HCT116 (cell line): Measurements from ENCODE around the gene ATF5. TPM values are rescaled to one million over a fixed set of nuclear protein-coding genes. Genes with fewer than 3 reads are reported as not detected.

Experiments used
- ATAC-seq: fragments of 200-7000 bp; cut with Tn5 transposase; 2 replicates; pipeline ENCODE4 v1.9.1; 2020; ENCODE audit warnings: mild to moderate bottlenecking, moderate library complexity
- BruUV-seq: library from RNA; stranded (reverse); fragments of 400-500 nt; replicated peaks from 2 replicates; lab custom pipeline; 2021; lab: Mats Ljungman, UMichigan
- CTCF ChIA-PET: fragments of 300-600 bp; sonication (Branson Sonifier 250); formaldehyde crosslinking; loops from one replicate; lab custom pipeline; 2021; ENCODE audit warnings: antibody characterized with exemption; lab: Charles Lee
- POLR2A ChIA-PET: fragments of 300-600, 350-600 bp; sonication (Branson Sonifier 250); formaldehyde crosslinking; loops from one replicate; lab custom pipeline; 2021; ENCODE audit warnings: antibody characterized with exemption; lab: Charles Lee
- RAD21 ChIA-PET, 2 experiments: fragments of 300-600 bp; sonication (Branson Sonifier 250); formaldehyde crosslinking; loops; one replicate each; lab custom pipeline; 2023; ENCODE audit warnings: low total read pairs in 2 of 2; ENCODE audit not compliant: uncharacterized antibody in 2 of 2, unreplicated experiment in 2 of 2, low non-redundant PET in 1 of 2; lab: Charles Lee
- DNase-seq: peaks from one replicate; pipeline ENCODE4 v3.0.0-alpha.2; 2010; ENCODE audit warnings: low read depth, low spot score
- H2AFZ ChIP-seq: fragments of 200-600 bp; shearing (Covaris generic), sonication (generic); 2 replicates; pipeline ENCODE4 v1.6.1; 2017; ENCODE audit warnings: low read depth, mixed run types, mixed read lengths, antibody characterized with exemption, low read length; ENCODE audit not compliant: poor library complexity, severe bottlenecking
- H3K27ac ChIP-seq: 2 replicates; pipeline ENCODE4 v1.5.1; 2012; ENCODE audit warnings: low read depth, low read length
- H3K27me3 ChIP-seq: fragments of 200-600 bp; sonication (generic); 2 replicates; pipeline ENCODE4 v1.6.1; 2016; ENCODE audit warnings: mixed run types, low read length, mixed read lengths; ENCODE audit not compliant: insufficient read depth
- H3K36me3 ChIP-seq, 2 experiments: fragments of 200-500 bp in 1 of 2; fragments of 200-600 bp in 1 of 2; sonication (Bioruptor generic) in 1 of 2; sonication (generic) in 1 of 2; 2 replicates each; pipeline versions ENCODE4 v1.5.1 to v1.6.1; 2014 to 2016; ENCODE audit warnings: low read length in 2 of 2, inconsistent platforms in 1 of 2, mixed read lengths in 1 of 2, mixed run types in 1 of 2; ENCODE audit not compliant: insufficient read depth in 2 of 2, control insufficient read depth in 1 of 2
- H3K4me1 ChIP-seq, 2 experiments: fragments of 200-600 bp in 1 of 2; sonication (generic) in 1 of 2; 2 replicates each; pipeline versions ENCODE4 v1.5.1 to v1.6.1; 2012 to 2017; ENCODE audit warnings: low read length in 2 of 2, inconsistent platforms in 1 of 2, mild to moderate bottlenecking in 1 of 2, mixed read lengths in 1 of 2, mixed run types in 1 of 2, moderate library complexity in 1 of 2; ENCODE audit not compliant: insufficient read depth in 2 of 2, control insufficient read depth in 1 of 2
- H3K4me2 ChIP-seq: fragments of 200-600 bp; sonication (generic); 2 replicates; pipeline ENCODE4 v1.6.1; 2017; ENCODE audit warnings: mixed run types, low read length, mixed read lengths
- H3K4me3 ChIP-seq, 2 experiments: fragments of 200-600 bp in 1 of 2; sonication (generic) in 1 of 2; replicated peaks in 1 of 2; 2 replicates each; pipeline ENCODE4 v1.5.1; 2011 to 2016; ENCODE audit warnings: low read length in 2 of 2, control low read depth in 1 of 2, low read depth in 1 of 2, mild to moderate bottlenecking in 1 of 2, mixed read lengths in 1 of 2, mixed run types in 1 of 2
- H3K79me2 ChIP-seq: fragments of 200-600 bp; sonication (generic); 2 replicates; pipeline ENCODE4 v1.6.1; 2017; ENCODE audit warnings: mild to moderate bottlenecking, mixed run types, low read length, moderate library complexity, mixed read lengths; ENCODE audit not compliant: insufficient read depth
- H3K9ac ChIP-seq: fragments of 200-600 bp; sonication (generic); 2 replicates; pipeline ENCODE4 v1.6.1; 2016; ENCODE audit warnings: low read length, mixed read lengths
- H3K9me2 ChIP-seq: fragments of 200-600 bp; sonication (generic), shearing (Covaris generic); 2 replicates; pipeline ENCODE4 v1.6.1; 2017; ENCODE audit warnings: mixed run types, mild to moderate bottlenecking, moderate library complexity; ENCODE audit not compliant: insufficient read depth
- H3K9me3 ChIP-seq, 2 experiments: fragments of 200-500 bp in 1 of 2; fragments of 200-600 bp in 1 of 2; sonication (Bioruptor generic) in 1 of 2; sonication (generic) in 1 of 2; 2 replicates each; pipeline ENCODE4 v1.6.1; 2014 to 2017; ENCODE audit warnings: low read length in 2 of 2, mixed read lengths in 2 of 2, inconsistent platforms in 1 of 2, low read depth in 1 of 2, mild to moderate bottlenecking in 1 of 2, mixed run types in 1 of 2, moderate library complexity in 1 of 2; ENCODE audit not compliant: control insufficient read depth in 1 of 2, insufficient read depth in 1 of 2
- H4K20me1 ChIP-seq: fragments of 200-600 bp; sonication (generic), shearing (Covaris generic); 2 replicates; pipeline ENCODE4 v1.6.1; 2017; ENCODE audit warnings: mixed run types, mild to moderate bottlenecking, moderate library complexity; ENCODE audit not compliant: insufficient read depth
- CBX3 ChIP-seq: IDR thresholded peaks from 2 replicates; pipeline ENCODE4 v1.6.1; 2012; ENCODE audit warnings: low read depth
- CEBPB ChIP-seq: IDR thresholded peaks from 2 replicates; pipeline ENCODE4 v1.6.1; 2012; ENCODE audit warnings: low read depth
- ELF1 ChIP-seq: IDR thresholded peaks from 2 replicates; pipeline ENCODE4 v1.6.1; 2012; ENCODE audit warnings: low read depth, borderline replicate concordance
- FOSL1 ChIP-seq: IDR thresholded peaks from 2 replicates; pipeline ENCODE4 v1.6.1; 2012; ENCODE audit warnings: low read depth
- RAD21 ChIP-seq: IDR thresholded peaks from 2 replicates; pipeline ENCODE4 v1.6.1; 2012; ENCODE audit warnings: low read depth, mild to moderate bottlenecking
- SIN3A ChIP-seq: IDR thresholded peaks from 2 replicates; pipeline ENCODE4 v1.6.1; 2012; ENCODE audit warnings: low read depth
- ZFX ChIP-seq: fragments of 450-650 bp; IDR thresholded peaks from 2 replicates; pipeline ENCODE4 v1.6.1; 2017
- ZNF274 ChIP-seq: fragments of 200-500 bp; sonication (Bioruptor generic); IDR thresholded peaks from 2 replicates; pipeline ENCODE4 v1.6.1; 2014; ENCODE audit warnings: mild to moderate bottlenecking, low read depth, low read length, inconsistent platforms
- intact Hi-C: fragments of 100-400 bp; cut with micrococcal nuclease; formaldehyde crosslinking; loops from 2 replicates; pipeline ENCODE4 v1.10.0; 2022
- total RNA-seq: library from RNA; stranded (reverse); gene quantifications from one replicate; pipeline ENCODE4 v1.2.1, GENCODE V29; 2021; ENCODE audit not compliant: unreplicated experiment
- TF ChIP-seq, protein P1 (sequence below): IDR thresholded peaks from 2 replicates; pipeline ENCODE4 v1.6.1; 2012; ENCODE audit warnings: low read depth
- TF ChIP-seq, protein P2 (sequence below): IDR thresholded peaks from 2 replicates; pipeline ENCODE4 v1.6.1; 2012
- TF ChIP-seq, protein P3 (sequence below), 3 experiments: fragments of 200-600 bp in 1 of 3; sonication (generic) in 1 of 3; IDR thresholded peaks in 2 of 3; conservative IDR thresholded peaks in 1 of 3; 2 replicates each; pipeline ENCODE4 v1.5.1; 2012 to 2017; ENCODE audit warnings: low read depth in 2 of 3, low read length in 2 of 3, antibody characterized with exemption in 1 of 3, borderline replicate concordance in 1 of 3, control low read depth in 1 of 3, mild to moderate bottlenecking in 1 of 3, mixed read lengths in 1 of 3, mixed run types in 1 of 3, moderate library complexity in 1 of 3; ENCODE audit not compliant: insufficient read depth in 1 of 3
- TF ChIP-seq, protein P4 (sequence below): IDR thresholded peaks from 2 replicates; pipeline ENCODE4 v1.6.1; 2012

ATF5 gene
- total RNA-seq, 1 experiment from 2014 or later: 28.2 TPM

DNA sequence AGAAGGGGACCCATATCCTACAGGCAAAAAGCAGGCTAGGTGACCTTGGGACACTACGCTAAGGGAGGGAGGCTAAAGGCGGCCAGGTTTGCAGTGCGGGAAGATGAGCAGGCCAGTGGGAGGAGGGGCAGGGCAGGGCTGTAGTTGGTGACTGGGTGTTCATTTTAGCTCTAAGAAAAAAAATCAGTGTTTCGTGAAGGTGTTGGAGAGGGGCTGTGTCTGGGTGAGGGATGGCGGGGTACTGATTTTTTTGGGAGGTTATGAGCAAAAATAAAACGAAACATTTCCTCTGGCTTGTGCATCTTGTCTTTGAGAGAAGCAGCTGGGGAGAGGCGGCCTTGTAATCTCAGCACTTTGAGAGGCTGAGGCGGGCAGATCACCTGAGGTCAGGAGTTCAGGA is 4.6 kb downstream of the ATF5 start (continued):
- no peak for TF ChIP-seq ELF1
- TF ChIP-seq, protein P1, sequence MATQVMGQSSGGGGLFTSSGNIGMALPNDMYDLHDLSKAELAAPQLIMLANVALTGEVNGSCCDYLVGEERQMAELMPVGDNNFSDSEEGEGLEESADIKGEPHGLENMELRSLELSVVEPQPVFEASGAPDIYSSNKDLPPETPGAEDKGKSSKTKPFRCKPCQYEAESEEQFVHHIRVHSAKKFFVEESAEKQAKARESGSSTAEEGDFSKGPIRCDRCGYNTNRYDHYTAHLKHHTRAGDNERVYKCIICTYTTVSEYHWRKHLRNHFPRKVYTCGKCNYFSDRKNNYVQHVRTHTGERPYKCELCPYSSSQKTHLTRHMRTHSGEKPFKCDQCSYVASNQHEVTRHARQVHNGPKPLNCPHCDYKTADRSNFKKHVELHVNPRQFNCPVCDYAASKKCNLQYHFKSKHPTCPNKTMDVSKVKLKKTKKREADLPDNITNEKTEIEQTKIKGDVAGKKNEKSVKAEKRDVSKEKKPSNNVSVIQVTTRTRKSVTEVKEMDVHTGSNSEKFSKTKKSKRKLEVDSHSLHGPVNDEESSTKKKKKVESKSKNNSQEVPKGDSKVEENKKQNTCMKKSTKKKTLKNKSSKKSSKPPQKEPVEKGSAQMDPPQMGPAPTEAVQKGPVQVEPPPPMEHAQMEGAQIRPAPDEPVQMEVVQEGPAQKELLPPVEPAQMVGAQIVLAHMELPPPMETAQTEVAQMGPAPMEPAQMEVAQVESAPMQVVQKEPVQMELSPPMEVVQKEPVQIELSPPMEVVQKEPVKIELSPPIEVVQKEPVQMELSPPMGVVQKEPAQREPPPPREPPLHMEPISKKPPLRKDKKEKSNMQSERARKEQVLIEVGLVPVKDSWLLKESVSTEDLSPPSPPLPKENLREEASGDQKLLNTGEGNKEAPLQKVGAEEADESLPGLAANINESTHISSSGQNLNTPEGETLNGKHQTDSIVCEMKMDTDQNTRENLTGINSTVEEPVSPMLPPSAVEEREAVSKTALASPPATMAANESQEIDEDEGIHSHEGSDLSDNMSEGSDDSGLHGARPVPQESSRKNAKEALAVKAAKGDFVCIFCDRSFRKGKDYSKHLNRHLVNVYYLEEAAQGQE: no peak
- TF ChIP-seq, protein P2, sequence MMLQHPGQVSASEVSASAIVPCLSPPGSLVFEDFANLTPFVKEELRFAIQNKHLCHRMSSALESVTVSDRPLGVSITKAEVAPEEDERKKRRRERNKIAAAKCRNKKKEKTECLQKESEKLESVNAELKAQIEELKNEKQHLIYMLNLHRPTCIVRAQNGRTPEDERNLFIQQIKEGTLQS: no peak

DNA sequence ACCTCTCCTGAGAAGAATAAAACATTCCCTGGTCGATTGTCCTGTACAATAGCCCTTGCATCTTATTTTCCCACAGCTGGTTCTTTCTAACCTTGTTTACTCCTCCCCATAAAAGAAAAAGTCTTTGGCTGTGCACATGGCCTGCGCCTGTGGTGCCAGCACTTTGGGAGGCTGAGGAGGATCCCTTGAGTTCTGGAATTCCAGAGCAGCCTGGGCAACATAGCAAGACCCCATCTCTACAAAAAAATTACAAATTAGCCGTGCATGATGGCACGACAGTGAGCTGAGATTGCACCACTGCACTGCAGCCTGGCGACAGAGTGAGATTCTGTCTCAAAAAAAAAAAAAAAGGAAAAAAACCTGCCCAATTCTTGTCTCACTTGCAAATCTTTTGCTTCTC is 7.5 kb downstream of the ATF5 start:
- Histone ChIP-seq H3K79me2 (no peaks in the 10 kb centered on the region), H3K36me3 (peaks cover 0 to 7% of the 10 kb centered on the region in 2 experiments; a peak in 1 of 4 replicates), H3K4me1 (peaks cover 4 to 5% of the 10 kb centered on the region in 2 experiments; a peak in 2 of 4 replicates), H3K9ac (no peak overlapping the region), H3K27ac (no peak overlapping the region), H3K9me3 (no peaks in the 10 kb centered on the region), H4K20me1 (no peaks in the 10 kb centered on the region), H2AFZ (no peak overlapping the region), H3K4me2 (no peak overlapping the region), H3K9me2 (no peaks in the 10 kb centered on the region), H3K4me3 (no peak overlapping the region), H3K27me3 (no peaks in the 10 kb centered on the region)
- BruUV-seq: no TSS peak
- intact Hi-C loops: no loop called here
- CTCF ChIA-PET: interaction anchor here (1.3 kb wide), 1 partner anchor 43 kb away, joined by 3 read pairs; no protein-coding TSS in a partner anchor
- RAD21 ChIA-PET: interaction anchor here in 1 of 2 experiments (0.7 kb wide), 1 partner anchor 15 kb away, joined by 4 read pairs; no protein-coding TSS in a partner anchor
- no peak for ATAC-seq
- DNase-seq: no peak
- POLR2A ChIA-PET: no interaction called here
- TF ChIP-seq CEBPB (no peak), ZFX (no peak), SIN3A (no peak), ZNF274 (no peak), RAD21 (no peak), ELF1 (no peak), CBX3 (no peak), FOSL1 (no peak)
- TF ChIP-seq, protein P3, sequence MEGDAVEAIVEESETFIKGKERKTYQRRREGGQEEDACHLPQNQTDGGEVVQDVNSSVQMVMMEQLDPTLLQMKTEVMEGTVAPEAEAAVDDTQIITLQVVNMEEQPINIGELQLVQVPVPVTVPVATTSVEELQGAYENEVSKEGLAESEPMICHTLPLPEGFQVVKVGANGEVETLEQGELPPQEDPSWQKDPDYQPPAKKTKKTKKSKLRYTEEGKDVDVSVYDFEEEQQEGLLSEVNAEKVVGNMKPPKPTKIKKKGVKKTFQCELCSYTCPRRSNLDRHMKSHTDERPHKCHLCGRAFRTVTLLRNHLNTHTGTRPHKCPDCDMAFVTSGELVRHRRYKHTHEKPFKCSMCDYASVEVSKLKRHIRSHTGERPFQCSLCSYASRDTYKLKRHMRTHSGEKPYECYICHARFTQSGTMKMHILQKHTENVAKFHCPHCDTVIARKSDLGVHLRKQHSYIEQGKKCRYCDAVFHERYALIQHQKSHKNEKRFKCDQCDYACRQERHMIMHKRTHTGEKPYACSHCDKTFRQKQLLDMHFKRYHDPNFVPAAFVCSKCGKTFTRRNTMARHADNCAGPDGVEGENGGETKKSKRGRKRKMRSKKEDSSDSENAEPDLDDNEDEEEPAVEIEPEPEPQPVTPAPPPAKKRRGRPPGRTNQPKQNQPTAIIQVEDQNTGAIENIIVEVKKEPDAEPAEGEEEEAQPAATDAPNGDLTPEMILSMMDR (IDR thresholded peaks at IDR 0.05 in 2 of 3, conservative IDR thresholded peaks at IDR 0.05 in 1 of 3; ENCODE audit: borderline replicate concordance in 1 of 3, insufficient read depth in 1 of 3, low read depth in 2 of 3, low read length in 2 of 3): no peak
- TF ChIP-seq, protein P1: no peak
- TF ChIP-seq, protein P4, sequence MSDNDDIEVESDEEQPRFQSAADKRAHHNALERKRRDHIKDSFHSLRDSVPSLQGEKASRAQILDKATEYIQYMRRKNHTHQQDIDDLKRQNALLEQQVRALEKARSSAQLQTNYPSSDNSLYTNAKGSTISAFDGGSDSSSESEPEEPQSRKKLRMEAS: no peak
